ENCODE measurements around the gene POU2F1. TPM values are rescaled to one million over a fixed set of nuclear protein-coding genes. Genes with fewer than 3 reads are reported as not detected.

POU2F1 gene
- polyA plus RNA-seq, 2 of the 4 experiments (the other 2 are of a cell fraction), result 2.9 to 9.4 TPM

GRCh38 chr1:167173516-167174184, 47.0 kb upstream of the POU2F1 start (continued):
- TF ChIP-seq TFCP2L1 (CRISPR knock-in tag; IDR thresholded peaks at IDR 0.05), result no peak
- TF ChIP-seq HOXB13 (CRISPR knock-in tag; IDR thresholded peaks at IDR 0.05; ENCODE audit: low read depth), result no peak

- no peak overlapping the region for H3K27ac ChIP-seq
- H3K4me2 ChIP-seq, result no peak overlapping the region
- H3K4me1 ChIP-seq, result no peaks in the 10 kb centered on the region
- no peak for FAIRE-seq
- H3K9me3 ChIP-seq, result no peaks in the 10 kb centered on the region
- no peak overlapping the region for H3K4me3 ChIP-seq
- no peak for ATAC-seq
- CTCF ChIA-PET, result interaction anchor here (0.6 to 1.0 kb wide), 2 partner anchors 38 to 41 kb away, joined by 3 read pairs; no protein-coding TSS in a partner anchor
- no peak for DNase-seq (ENCODE audit: low read depth in 1 of 2, low spot score in 1 of 2)
- TF ChIP-seq HOXB13 (CRISPR knock-in tag; IDR thresholded peaks at IDR 0.05; ENCODE audit: low read depth) (no peak), CBX8 (IDR thresholded peaks at IDR 0.05) (no peak), RFX5 (IDR thresholded peaks at IDR 0.05) (no peak), CTCF (IDR thresholded peaks at IDR 0.05) (no peak)
- POLR2A ChIA-PET, result no interaction called here
These were observed 44.8 kb upstream of the POU2F1 start for GRCh38 chr1:167175901-167176300.

- no peak for ATAC-seq
- WGBS (ENCODE audit: missing lambda C conversion rate), result 0% methylated on average over 1 of the region's 1 CpG
- Histone ChIP-seq H3K4me2 (no peak overlapping the region), H3K9me3 (no peaks in the 10 kb centered on the region), H3K4me1 (no peaks in the 10 kb centered on the region), H3K27ac (no peak overlapping the region), H3K4me3 (no peak overlapping the region)
- no peak for FAIRE-seq
- CTCF ChIA-PET, result no interaction called here
- TF ChIP-seq HEYL (CRISPR knock-in tag; IDR thresholded peaks at IDR 0.05), result no peak
- TF ChIP-seq ELK1 (IDR thresholded peaks at IDR 0.05; ENCODE audit: low read depth, low read length), result no peak
- no peak for TF ChIP-seq CBX2 (IDR thresholded peaks at IDR 0.05; ENCODE audit: borderline replicate concordance, low read depth)
- no peak for TF ChIP-seq GATA3 (IDR thresholded peaks at IDR 0.05; ENCODE audit: borderline replicate concordance)
- no peak for TF ChIP-seq CTCF (IDR thresholded peaks at IDR 0.05)
- TF ChIP-seq CEBPB (IDR thresholded peaks at IDR 0.05), result no peak
- TF ChIP-seq POLR2AphosphoS2 (conservative IDR thresholded peaks at IDR 0.05; ENCODE audit: low read length), result no peak
- TF ChIP-seq NPAS2 (CRISPR knock-in tag; IDR thresholded peaks at IDR 0.05; ENCODE audit: borderline replicate concordance), result no peak
- no peak for TF ChIP-seq JUNB (IDR thresholded peaks at IDR 0.05)
- TF ChIP-seq ZNF302 (CRISPR knock-in tag; IDR thresholded peaks at IDR 0.05), result no peak
- no peak for TF ChIP-seq CHD2 (IDR thresholded peaks at IDR 0.05; ENCODE audit: low read length, partially characterized antibody)
- TF ChIP-seq SMC3 (IDR thresholded peaks at IDR 0.05), result no peak
- no peak for TF ChIP-seq CBX8 (IDR thresholded peaks at IDR 0.05)
- POLR2A ChIA-PET, result no interaction called here
- no peak for DNase-seq (ENCODE audit: low read depth in 1 of 2, low spot score in 1 of 2)
These were observed 41.9 kb upstream of the POU2F1 start for GRCh38 chr1:167178831-167179230.

Measured in A549 (cell line).